T-helper 17 cell (primary cell): ENCODE measurements around the gene ITSN2. TPM values are rescaled to one million over a fixed set of nuclear protein-coding genes. Genes with fewer than 3 reads are reported as not detected.

Source experiments
- ATAC-seq: fragments of 150-1000 bp; cut with Tn5 transposase; 2 replicates; pipeline ENCODE4 v1.10.0; 2021; ENCODE audit warnings: mild to moderate bottlenecking, moderate library complexity
- DNase-seq, 3 donors: peaks; one replicate each; pipeline versions ENCODE4 v3.0.0 to v3.0.0-alpha.2; 2020 to 2021
- H3K9me3 ChIP-seq: one replicate; pipeline ENCODE4 v1.7.0; 2013; ENCODE audit warnings: low read length, mild to moderate bottlenecking; ENCODE audit not compliant: control insufficient read depth, poor library complexity, severe bottlenecking
- H3K27ac Mint-ChIP-seq: one replicate; pipeline ENCODE4 v1.8.0; 2022; ENCODE audit warnings: mild to moderate bottlenecking, moderate library complexity, mixed read lengths
- H3K27me3 Mint-ChIP-seq: one replicate; pipeline ENCODE4 v1.8.0; 2022; ENCODE audit warnings: mixed read lengths
- H3K36me3 Mint-ChIP-seq: one replicate; pipeline ENCODE4 v1.8.0; 2022; ENCODE audit warnings: low read depth, mixed read lengths
- H3K4me1 Mint-ChIP-seq: one replicate; pipeline ENCODE4 v1.8.0; 2022; ENCODE audit warnings: mild to moderate bottlenecking, mixed read lengths
- H3K4me3 Mint-ChIP-seq: one replicate; pipeline ENCODE4 v1.8.0; 2022; ENCODE audit warnings: mild to moderate bottlenecking, moderate library complexity, mixed read lengths
- total RNA-seq, 4 donors: library from RNA in 2 of 4; stranded (reverse) in 2 of 4; gene quantifications; one replicate each; pipeline ENCODE4 v1.2.3 and lab custom pipeline; 2022 to 2026

Gene ITSN2
- total RNA-seq, 2 donors from 2014 or later: 90.5 to 95.5 TPM

GRCh38 chr2:24158131-24158530 is 202.2 kb downstream of the ITSN2 start:
- DNase-seq (no peak), ATAC-seq (no peak)
- Mint-ChIP-seq H3K27ac (no peak overlapping the region), H3K4me1 (peaks cover 4% of the 10 kb centered on the region), H3K36me3 (peaks cover 5% of the 10 kb centered on the region), H3K4me3 (no peak overlapping the region), H3K27me3 (no peaks in the 10 kb centered on the region)
- H3K9me3 ChIP-seq: no peaks in the 10 kb centered on the region

GRCh38 chr2:24153478-24153877 is 206.9 kb downstream of the ITSN2 start:
- H3K9me3 ChIP-seq: no peaks in the 10 kb centered on the region
- Mint-ChIP-seq H3K27me3 (no peaks in the 10 kb centered on the region), H3K4me3 (no peak overlapping the region), H3K4me1 (peaks cover 3% of the 10 kb centered on the region), H3K27ac (no peak overlapping the region), H3K36me3 (peaks cover 14% of the 10 kb centered on the region)
- ATAC-seq: no peak
- no peak for DNase-seq

Other genes with a start within 250 kb of the ITSN2 start
- not detected for gene PFN4, start 237.2 kb downstream of the ITSN2 start, total RNA-seq
- gene FAM228B, start 237.1 kb downstream of the ITSN2 start, total RNA-seq: 10 to 100 TPM; 10.7 to 16.2 TPM
- gene FAM228A, start 185.5 kb downstream of the ITSN2 start, total RNA-seq: under 1 TPM; 0.17 to 0.52 TPM
- gene NCOA1, start 130.7 kb upstream of the ITSN2 start, total RNA-seq: 10 to 100 TPM; 44.2 to 47.1 TPM